ENCODE results near the gene TIMM22.

Gene TIMM22

DNA sequence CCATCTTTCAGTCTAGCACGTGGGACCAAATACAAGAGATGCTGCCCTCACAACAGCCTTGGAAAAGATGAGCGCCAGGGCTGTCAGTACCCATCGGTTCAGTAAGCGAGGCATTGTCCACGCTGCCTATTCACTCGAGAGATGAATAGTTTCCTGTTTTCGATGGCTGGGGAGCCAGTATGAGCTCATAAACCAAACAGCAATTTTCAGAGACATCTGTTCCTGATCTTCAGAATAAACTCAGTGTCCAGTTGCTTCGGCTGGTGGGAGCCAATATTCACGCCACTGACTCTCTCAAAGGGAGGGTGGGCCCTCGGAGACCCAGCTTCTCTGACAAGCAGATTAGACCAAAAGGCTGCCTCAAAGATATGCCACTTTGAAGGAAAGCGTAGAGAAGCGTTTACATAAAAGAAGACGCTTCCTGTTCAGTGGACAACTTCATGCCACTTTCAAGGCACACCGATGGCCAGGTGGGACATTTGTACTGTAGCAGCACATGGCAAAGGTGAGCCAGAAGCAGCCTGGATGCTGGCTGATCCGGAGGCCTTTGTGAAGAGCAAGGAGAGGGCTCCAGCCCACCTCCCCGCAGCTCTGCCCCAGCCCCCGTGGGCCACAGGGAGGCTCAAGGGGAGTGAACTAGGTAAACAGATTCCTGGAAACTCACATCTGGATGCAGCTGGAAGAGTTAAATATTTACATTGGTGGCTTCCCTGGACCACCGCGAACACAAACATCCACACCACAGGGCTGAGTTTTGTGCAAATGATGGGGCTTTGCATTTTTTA lies 6.0 kb downstream of the TIMM22 start:
- DNase-seq, result no peak

DNA sequence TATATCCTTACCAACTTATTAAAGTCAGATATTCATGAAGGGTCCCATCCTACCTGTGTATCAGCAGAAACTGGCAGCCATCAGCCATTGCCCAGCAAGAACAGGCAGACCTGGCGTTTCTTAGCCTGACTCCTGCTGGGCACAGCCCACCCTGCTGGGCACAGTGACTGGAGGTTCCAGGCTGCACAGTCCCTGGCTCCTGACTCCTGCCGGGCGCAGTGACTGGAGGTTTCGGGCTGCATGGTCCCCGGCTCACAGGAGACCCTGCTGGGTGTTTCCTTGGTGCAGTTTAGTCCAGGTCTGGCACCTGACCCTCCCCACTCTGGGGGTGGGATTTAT lies 6.7 kb downstream of the TIMM22 start:
- no peak for DNase-seq

DNA sequence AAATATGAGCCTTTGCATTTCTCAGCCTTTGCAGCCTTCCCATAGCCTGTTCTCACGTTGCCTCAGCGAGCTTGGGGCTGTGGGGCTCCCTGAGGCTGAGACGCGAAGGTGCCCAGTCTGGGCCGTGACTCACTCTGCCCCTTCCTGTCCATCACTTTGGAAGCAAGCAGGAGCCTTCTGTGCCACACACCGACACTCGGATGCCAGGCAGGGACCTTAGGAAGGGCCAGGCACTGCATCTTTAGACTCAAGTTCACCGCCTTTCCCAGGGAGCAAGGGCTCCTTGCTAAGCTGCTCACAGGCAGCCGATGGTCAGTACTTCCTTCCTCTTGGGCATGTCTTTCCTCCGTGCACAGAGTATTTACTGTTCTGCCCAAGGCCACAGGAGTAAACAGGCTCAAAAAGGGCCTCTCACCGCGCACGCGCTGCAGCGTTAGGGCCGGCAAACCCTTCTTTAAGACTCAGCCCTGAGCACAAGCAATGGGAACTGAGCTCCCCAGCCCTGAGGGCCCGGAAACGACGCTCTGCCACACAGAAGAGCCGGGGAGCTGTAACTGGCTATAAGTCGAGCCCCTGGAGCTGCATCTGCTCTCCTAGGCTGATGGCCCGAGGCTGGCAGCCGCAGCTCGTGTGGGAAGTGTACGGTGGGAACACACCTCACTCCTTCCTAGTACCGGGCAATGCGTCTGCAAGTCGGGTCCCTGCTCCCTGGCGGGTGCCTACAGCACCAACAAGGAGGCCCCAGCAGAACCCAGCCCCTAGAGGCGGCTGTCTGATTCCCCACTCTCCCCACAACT lies 7.2 kb downstream of the TIMM22 start:
- no peak for DNase-seq

DNA sequence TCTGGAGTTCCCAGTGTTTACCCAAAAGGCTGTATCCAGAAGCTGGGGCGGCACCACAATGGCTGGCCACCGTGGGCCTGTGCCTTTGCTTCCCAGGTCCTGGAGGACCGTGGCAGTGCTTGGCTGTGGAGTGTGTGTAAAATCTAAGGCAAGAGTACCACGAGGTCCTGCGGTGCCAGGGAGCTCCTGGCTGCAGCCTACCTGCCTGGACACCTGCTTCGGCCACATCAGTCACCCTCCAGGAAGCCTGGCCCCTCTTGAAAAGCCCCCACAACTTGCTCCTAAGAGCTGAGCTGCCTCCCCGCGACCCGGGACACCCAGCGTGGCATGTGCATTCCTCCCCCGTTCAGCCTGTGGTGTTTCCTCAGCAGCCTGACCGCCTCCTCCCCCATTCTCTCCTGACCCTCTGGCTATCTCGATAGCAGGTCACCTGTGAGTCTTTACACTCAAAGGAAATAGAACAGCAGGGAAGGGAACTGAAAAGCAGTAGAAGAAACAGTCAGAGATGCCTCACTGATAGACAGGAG lies 7.9 kb downstream of the TIMM22 start:
- DNase-seq, result no peak

DNA sequence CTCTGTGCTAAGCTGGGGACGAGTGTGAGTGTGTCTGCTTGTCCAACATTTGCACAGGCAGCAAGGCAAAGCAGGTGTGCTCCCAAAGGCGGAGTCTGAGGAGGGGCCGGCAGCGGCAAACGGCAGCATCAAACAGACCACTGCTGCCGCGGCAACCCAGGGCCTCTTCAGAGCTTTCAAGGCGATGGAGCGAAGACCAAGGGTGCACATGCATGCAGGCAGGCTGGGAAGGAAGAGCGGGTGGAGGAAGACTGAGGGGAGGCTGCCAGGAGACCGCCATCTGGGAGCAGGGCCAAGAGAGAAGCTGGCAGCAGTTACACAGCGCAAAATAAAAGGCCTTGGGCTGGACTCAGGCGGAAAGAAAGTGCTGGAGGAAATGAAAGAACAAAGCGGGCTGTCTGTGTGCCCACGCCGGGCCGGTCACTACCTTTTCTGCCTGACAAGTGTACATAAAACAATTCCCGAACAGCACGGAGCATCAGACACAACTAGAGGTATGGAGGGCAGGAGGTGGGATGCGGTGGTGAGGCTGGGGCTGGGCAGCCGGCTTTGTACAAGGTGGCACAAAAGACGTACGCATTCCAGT lies 8.5 kb downstream of the TIMM22 start:
- DNase-seq, result peak; percentile 45

DNA sequence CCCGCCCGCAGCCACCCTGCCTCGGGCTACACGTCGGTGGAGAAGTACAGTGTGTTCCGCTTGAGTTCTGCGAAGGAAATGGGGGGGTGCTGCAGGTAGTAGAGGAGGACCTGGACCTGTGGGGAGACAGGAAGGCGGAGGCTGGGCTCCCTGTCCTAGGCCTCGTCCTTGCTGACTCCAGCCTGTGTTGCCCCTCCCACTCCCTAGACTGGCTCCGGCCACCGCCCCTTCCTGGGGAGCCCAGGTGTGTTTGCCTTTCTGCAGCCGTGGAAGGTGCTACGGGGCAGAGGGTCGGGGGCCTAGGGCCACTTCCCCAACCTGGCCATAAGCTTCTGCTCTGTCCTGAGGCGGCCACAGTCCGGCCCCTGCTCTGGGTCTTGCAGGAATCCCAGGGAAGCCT lies 9.1 kb downstream of the TIMM22 start:
- no peak for DNase-seq

DNA sequence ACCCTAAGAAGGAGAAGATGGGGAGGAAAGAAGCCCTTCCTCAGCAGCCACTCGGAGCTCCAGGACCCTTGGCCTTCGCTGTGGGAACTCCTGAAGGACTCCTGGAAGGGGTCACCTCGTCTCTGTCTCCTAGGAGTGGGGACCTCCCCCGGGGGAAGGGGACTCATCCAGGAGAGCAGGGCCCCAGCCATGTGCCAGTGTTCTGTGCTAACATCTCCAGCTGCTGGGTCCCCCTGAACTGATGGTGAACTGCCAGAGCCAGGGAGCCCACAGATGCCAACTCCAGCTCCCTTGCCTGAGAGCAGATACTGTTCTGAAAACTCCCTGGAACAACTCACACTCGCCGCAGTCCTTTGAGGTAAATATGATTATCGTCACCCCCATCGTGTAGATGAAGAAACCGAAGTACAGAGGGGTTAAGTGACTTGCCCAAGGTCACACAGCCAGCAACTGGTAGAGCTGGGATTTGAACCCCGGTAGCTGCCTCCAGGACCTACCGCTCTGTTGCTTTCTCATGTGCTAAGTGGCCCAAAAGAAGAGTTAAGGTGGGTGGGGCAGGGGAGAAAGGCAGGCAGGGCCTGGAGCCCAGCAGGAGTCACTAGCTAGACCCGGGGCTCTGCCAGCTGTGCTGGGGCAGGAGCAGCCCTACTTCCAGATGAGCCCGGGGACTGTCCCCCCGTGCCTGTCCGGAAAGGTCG lies 10.5 kb downstream of the TIMM22 start:
- no peak for DNase-seq

DNA sequence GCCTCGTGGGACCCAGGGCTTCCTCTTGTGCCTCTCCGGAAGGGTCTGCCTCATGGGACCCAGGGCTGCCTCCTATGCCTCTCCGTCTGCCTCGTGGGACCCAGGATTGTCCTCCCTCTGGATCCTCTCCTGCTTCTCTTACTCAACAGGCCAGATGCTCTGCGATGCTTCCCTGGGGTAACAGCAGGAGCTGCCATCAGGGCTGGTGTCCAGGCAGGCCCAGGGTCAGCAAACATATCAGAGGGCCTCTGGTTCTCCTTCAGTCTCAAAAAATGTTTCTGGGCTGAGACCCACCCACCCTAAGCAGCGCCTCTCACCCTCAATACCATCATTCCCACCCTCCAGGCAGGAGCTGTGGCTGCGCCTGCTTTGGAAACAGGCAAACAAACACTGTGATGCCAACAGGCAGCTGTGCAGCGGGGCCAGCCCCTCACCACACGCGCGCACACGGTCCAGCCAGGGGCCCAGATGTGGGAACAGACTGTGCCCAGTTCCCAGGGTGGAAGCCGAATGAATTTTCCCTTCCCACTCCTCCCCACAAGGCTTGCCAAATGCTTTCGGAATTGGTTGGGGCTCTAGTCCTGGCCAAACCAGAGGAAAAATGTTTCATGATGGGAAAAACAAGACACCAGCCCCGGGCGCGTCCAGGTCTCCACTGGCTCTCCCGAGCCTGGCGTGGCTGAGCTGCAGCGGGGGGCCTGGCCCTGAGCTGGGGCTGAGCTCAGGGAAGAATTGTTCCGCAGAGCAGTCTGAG lies 11.3 kb downstream of the TIMM22 start:
- no peak for DNase-seq

DNA sequence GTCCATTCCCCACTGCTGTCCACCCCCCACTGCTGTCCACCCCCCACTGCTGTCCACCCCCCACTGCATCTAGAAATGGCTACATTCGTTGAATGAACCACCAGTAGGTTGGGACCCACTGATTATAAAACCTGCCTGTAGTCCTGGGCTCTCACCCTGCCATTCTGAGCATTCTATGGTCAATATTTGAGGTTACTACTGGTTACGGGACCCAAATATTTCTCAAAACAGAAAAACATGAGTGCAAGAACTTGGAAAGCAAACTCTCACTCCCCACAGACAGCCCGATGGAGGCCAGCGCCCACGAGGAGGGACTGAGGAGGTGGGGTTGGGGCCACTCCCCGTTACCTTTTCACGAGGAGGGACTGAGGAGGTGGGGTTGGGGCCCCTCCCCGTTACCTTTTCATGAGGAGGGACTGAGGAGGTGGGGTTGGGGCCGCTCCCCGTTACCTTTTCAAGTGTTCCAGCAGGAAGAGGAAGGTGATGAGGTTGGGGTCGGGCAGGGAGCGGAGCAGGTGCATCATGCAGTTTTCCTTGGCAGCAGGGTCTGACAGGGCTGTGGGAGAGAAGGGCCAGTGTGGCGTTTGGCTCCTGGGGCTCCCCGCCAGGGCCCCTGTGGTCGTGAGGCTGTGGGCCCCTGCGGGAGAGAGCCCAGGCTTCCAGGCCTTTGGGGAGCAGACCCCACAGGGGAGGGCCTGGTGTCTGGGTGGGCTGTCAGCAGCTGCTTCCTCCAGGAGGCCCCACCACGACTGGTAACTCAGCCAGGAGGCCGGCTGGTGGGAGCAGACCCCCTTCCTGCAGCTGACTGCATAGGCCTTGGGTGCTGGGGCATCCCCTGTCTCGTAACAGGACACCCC lies 12.5 kb downstream of the TIMM22 start:
- no peak for DNase-seq

DNA sequence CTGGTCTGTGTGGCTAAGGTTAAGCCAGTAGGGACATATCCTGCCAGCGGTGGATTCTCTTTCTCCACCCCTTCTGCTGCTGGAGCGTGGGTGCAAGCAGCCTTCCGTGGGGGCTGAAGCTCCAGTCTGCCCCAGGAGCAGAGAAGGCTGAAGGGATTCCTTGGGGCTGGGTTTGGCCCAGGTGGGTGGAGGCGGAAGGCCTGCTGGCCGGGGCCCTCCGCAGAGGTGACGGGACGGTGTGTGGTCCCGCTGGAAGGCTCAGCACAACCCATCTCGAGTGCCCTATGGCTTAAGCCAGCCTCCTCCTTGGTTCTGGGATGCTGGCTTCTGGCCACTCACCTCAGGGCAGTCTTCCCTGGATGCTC lies 13.1 kb downstream of the TIMM22 start:
- DNase-seq, result no peak

DNA sequence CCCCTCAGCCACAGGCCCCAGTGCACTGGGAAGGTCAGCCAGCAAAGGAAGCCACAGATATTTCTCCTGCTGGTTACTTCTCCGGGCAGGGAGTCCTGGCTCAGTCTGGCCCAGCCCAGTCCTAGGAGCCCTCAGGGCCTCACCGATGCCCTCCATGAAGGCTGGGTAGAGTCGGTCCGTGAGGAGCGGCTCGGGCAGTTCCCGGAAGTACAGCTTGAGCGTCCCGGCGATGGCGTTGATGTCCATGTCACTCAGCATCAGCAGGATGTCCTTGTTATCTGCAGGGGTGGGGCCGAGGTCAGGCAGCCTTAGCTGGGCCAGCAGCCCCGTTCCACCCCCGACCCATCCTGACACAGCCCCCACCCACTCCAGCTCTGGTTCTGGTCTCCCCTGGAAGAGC lies 13.7 kb downstream of the TIMM22 start:
- no peak for DNase-seq

DNA sequence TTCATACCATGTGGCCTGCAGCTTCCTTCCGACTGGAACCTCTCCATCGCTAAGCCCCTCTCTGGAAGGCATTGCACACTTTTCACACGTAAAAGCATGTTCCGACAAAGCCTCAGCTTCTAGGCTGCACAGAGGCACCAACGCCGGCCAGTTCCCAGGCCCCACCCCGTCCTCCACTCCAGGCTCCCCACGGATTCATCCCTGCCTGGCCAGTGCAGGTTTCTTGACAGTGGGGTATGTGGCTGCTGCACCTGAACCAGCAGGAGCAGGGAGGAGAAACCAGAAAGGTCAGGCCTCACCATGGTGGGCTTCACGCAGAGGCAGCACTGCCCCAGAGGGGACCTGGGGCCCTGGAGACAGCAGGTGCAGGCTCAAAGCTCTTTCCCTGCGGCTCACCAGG lies 14.2 kb downstream of the TIMM22 start:
- no peak for DNase-seq

DNA sequence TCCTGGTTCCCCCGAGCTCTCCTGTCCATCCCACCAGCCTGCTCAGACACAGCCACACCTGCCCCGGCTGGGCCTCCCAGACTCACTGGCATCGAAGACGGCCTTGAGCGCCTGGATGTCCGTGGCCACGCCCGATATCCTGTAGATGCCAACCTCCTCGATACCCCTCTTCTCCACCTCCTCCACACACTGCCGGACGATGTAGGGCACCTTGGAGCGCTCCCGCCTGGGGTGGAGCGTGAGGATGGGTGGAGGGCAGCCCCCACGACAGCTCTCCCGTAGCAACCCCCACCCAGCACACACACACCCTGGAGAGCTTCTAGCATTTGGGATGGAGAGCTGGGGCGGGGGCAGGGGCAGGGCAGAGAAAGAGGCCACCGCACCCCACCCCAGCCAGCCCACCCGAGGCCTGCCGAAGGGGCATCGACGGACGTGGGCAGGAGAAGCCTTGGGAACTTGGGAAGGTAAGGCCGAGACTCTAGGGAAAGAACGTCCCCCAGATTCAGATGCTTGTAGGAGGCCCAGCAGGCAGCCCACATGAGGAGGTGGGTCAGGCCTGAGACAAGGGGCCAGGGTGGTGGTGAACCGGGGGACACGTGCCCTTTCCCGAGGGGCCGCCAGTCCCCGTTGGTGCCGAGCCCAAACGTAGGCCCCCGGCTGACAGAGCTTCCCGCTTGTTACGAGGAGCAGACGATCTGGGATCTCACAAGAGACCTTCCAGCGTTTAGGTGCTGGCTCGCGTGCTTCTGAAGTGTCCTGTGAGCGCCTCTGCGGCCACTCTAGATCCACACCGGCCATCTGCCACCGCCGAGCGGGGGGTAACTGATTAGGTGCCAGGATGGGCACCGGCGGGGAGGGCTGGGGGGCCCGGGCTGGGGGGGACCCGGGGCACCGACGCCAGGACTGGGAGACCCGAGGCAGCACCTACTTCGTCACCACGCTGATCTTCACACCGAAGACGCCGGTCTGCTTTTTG lies 15.1 kb downstream of the TIMM22 start:
- no peak for DNase-seq

DNA sequence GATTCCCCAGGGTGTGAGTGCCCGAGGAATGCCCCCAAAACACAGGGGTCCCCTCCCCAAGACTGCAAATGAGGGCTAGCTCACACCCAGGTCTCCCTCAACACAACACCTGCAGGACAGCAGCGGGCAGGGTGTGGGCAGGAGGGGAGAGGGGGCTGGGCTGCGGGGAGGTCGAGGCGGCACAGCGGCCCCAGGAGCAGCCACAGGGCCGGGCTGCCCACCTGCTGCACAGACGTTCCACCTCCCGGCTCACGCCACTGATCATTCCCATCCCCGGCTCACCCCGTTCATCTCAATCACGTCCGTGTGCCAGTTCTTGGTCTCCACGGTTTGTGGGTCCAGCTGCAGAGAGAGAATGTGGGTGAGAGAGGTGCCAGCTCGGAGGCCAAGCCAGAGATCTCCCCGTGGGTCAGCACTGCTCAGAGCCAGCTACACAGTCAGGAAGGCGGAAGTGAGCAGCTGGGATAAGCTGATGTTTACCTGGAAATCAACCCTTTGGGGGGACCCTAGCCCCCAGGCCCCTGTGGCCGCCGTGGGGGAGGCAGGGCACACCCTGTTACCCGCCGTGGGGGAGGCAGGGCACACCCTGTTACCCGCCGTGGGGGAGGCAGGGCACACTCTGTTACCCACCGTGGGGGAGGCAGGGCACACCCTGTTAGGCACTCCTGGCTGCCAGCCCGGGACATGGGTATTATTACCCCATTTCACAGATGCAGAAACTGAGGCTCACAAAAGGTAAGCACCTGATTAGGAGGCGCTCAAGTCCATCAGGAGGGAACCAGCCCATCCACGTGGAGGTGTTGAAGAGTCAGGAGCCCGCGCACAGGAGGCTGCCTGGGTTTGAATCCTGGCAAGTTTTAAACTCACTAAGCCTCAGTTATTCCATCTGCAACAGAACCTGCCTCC lies 16.1 kb downstream of the TIMM22 start:
- no peak for DNase-seq

DNA sequence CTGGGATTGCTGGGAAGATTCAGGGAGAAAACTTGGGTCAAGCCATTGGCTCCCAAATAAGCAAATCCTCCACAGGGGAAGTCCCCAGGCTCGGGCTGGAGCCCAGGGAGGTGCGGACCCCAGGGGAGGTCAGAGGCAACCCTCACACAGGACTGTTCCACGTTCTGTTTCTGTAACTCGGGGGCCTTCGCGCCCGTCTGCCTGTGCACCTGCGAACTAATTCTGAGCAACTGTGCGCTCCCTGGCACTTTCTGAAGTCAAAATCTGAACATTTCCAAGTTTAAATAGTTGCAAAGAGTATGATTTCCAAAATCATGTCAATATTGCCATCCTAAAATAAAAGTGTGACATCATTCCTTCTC lies 16.8 kb downstream of the TIMM22 start:
- DNase-seq, result no peak

DNA sequence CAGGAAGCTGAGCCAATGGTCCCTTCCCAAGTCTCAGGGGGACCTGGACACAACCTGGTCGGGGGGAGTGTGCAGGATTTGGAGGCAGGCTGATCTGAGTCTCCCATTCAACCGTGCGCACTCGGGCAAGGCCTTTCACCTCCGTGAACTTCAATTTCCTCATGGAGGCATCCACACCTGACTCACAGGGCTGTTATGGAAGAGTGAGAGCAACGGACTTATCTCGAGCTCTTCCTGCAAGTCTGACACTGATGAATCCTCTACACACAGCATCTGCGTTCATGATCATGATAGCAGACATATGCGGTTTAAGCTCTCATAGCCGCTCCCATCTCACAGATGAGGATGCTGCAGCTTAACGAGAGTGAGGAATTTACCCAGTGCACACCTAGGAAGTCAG lies 21.6 kb downstream of the TIMM22 start:
- no peak for DNase-seq

DNA sequence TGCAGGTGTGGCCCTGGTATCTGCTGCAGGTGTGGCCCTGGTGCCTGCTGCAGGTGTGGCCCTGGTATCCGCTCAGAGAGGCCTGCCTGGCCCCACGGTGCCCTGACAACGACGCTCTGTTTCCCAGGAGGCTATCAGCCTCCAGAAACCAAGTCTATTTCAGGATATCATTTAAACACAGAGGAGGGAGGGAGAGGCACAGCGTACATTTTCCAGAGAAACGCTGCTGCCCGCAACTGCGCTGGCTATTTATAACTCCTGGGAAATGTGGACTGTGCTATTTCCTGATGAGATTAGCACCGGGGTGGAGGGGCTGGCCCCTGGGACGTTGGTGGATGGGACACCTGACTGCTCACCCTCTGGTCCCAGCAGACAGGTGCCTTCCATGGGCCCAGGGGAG lies 22.5 kb downstream of the TIMM22 start:
- no peak for DNase-seq

DNA sequence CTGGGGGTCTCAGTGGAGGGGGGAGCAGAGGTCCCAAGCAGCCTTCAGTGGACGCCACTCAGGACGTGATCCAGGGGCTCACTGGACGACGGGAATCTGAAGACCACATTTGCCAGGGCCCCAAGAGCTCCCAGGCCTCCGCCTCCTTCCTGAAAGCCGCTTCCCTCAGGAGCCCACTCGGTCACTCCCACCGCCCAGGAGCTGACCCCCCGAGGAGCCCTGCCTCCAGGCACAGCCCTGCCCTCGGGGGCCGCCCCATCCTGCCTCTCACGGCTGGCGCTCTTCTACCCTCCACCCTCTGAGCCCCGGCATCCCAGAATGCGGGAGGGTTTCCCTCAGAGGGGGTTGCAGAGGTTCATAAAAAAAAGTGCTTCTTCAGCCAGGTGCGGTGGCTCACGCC lies 24.2 kb downstream of the TIMM22 start:
- DNase-seq, result no peak

DNA sequence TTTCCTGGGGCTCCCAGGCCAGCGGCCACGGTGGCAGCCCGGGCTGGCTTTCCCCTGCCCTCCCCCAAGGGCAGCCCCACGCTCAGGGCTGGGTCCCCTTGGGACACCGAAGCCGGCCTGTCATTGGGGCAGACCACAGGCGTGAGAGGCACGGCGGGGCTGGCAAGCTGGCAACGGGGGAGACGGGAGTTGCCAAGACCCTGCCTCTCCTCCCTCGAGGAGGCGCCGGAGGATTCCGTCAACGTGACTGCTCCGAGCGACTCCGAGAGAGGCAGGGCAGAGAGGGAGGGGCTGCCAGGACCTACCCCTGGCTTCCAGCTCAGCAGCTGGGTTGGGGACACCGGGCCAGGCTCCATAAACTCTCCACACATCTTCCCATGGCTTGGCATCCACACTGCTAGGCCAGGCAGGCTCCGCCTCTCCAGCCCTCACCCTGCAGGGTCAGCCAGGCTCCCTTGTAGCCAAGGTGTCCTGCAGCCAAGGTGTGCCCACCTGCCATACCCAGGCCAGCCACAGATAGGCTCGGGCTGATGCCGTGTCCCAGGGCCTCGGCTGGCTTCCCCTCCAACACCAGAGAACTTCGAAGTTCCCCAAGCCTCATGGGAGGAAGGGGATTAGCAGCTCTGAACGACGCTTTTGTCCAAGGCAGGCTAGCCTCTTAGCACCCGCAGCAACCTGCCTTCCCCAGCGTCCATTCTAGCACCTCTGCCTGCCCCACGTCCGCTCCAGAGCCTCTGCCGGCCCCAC lies 25.5 kb downstream of the TIMM22 start:
- no peak for DNase-seq

Measured in COR-L47 (cell line).